ENCODE data around the gene LGALS1.

Gene LGALS1

DNA sequence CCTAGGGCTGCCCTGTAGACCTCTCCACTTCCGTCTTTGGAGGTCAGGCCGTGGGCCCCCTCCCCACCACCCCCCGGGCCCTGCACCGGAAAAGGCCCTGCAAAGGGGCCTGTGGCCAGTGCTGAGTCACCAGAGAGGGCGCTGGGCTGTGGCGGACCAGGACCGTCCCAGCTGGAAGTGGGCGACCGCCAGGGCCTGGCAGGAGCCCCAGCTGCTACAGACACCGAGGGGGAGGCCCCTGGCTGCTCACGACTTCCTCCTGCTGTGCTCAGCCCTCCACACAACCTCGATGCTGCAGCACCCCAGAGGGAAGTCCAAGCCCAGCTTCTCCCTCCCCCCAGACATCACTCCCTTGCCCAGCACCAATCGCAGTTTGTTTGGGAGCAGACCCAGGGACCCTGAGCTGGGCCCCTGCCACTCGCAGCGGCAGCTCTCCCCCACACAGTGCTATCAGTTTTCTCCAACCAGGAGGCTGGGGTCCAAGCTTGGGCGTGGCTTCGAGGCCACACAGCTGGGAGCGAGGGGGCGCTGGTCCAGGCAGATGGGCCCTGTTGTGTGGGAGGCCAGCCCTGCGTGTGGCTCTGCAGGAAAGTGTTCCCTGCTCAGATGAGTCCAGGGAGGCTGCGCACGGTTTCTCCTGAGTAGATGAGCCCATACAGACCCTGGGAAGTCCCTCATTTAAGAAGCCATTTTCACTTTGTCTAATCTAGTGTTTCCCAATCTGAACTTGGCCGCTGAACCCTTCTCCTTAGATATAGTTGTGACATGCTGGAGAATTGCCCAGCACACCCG, 41.6 kb upstream of the LGALS1 start:
- TF ChIP-seq GATA3 (IDR thresholded peaks at IDR 0.05; ENCODE audit: low read depth, low read length) (no peak), GATA2 (IDR thresholded peaks at IDR 0.05; ENCODE audit: low read depth, low read length) (no peak)

DNA sequence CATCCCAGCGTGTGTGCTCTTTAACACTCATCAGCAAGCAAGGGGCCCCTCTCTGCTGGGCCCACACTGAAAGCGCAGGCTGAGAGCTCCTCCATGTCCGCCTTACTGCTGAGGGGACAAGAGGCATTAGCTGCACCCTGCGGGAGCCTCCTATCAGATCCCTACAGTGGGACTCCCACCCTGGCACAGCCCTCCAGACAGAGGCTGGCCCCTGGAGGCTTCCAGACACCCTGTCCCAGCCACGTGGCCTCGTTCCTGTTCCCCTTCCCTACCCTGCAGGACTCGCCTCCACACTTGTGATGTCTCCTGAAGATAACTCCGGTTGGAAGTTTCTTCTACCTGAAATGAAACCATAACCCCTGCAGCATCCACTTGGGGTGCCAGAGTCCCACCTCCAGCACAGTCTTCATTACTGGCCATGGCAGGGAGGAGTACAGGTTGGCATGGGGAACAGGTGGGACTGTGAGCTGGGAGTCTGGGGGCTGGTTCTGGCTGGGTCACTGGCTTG, 41.0 kb upstream of the LGALS1 start:
- TF ChIP-seq GATA3 (IDR thresholded peaks at IDR 0.05; ENCODE audit: low read depth, low read length) (no peak), GATA2 (IDR thresholded peaks at IDR 0.05; ENCODE audit: low read depth, low read length) (peak; percentile 42)

DNA sequence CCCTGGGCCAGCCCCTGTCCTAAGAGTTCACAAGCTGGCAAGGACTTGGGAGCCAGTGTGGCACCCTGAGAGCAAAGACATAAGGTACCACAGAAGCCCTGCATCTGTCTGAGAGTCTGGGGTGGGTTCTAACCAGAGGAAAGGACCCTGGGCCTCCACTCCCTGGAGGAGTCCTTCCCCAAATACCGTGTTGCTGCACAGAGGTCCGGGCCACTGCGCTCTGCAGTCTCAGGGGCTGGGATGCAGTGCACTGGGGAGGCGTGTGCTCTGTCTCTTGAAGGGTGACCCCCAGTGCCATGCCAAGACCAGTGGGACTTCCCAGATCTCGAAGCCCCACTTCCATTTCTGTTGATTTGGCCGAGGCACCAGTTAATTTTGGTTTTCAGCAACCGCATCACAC, 40.3 kb upstream of the LGALS1 start:
- no peak for TF ChIP-seq GATA2 (IDR thresholded peaks at IDR 0.05; ENCODE audit: low read depth, low read length)
- no peak for TF ChIP-seq GATA3 (IDR thresholded peaks at IDR 0.05; ENCODE audit: low read depth, low read length)

DNA sequence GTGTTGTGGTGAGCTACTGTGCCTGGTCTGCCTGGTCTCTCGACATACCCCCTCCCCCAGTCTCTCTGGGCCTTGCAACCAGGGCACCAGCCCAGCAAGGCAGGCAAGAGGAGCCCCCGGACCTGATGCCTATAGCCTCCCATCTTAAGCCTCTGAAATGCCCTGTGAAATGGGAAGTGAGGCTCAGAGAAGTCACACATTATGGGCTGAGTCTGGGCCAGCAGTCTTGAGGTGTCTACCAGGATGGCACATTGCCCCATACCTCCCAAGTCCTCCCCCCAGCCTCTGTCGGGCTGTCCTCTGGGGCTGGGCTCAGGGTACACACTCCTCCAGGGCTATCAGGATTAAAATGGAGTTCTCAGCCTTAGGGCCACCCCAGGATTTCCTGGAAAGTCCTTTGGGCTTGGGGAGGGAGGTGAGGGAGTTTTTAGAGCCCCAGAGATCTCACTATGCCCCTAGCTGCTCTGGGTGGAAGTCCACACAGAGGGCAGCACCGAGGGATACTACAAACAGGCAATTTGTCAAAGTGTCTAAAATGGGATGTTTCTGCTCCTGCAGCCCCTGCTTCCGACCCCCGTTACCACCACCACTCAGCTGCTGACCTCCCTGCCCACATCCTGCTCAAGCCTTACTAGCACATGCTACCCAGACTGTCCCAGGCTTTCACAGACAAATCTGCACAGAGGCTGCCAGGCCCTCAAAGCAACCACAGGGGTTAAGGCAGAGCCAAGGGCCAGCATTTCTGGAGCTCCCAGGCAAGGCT, 39.1 kb upstream of the LGALS1 start:
- TF ChIP-seq GATA3 (IDR thresholded peaks at IDR 0.05; ENCODE audit: low read depth, low read length), result no peak
- no peak for TF ChIP-seq GATA2 (IDR thresholded peaks at IDR 0.05; ENCODE audit: low read depth, low read length)

DNA sequence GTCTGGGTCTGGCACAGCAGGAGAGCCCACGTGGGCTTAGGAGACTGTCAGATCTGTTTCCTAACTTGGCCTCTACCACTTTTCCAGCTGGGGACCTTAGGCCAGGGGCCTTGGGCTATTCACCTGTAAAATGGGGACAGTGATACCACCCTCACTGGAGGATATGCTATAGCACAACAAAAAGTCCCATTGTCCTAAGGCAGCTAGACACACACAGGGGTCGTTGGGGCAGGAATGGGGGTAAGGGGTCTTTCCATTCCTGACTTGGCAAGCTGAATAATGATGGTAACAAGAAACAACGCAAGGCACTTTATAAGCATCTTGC, 38.5 kb upstream of the LGALS1 start:
- TF ChIP-seq GATA3 (IDR thresholded peaks at IDR 0.05; ENCODE audit: low read depth, low read length) (no peak), GATA2 (IDR thresholded peaks at IDR 0.05; ENCODE audit: low read depth, low read length) (no peak)

DNA sequence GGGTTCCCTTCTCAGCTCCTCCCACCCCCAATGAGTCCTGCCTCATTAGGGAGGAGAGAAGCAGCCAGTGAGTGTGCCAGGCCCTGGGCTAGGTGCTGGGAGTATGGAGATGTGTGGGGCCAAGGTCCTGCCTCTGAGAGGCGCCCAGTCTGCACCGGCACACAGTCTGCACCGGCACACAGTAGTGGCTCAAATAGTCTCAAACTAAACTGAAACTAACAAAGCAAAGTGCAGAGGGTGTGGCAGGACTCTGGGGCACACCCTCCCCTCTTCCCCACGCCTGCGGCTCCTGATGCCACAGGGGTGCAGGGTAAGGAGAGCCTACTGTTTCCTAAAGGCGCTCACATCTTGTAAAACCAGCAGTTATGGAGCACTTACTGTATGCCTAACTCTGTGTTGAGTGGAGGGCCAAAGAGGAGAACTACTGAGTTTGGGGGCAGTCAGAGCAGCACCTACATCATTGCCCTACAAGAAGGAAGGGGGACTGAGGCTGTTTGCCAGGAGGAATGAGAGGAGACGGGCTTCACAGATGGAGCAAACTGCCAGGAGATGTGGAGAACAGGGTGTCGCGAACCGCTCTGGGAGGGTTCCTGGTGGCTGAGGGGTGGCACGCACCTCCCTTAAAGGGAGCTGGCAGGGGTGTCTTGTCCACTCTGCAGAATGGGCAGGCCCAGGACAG, 36.9 kb upstream of the LGALS1 start:
- no peak for TF ChIP-seq GATA3 (IDR thresholded peaks at IDR 0.05; ENCODE audit: low read depth, low read length)
- no peak for TF ChIP-seq GATA2 (IDR thresholded peaks at IDR 0.05; ENCODE audit: low read depth, low read length)

DNA sequence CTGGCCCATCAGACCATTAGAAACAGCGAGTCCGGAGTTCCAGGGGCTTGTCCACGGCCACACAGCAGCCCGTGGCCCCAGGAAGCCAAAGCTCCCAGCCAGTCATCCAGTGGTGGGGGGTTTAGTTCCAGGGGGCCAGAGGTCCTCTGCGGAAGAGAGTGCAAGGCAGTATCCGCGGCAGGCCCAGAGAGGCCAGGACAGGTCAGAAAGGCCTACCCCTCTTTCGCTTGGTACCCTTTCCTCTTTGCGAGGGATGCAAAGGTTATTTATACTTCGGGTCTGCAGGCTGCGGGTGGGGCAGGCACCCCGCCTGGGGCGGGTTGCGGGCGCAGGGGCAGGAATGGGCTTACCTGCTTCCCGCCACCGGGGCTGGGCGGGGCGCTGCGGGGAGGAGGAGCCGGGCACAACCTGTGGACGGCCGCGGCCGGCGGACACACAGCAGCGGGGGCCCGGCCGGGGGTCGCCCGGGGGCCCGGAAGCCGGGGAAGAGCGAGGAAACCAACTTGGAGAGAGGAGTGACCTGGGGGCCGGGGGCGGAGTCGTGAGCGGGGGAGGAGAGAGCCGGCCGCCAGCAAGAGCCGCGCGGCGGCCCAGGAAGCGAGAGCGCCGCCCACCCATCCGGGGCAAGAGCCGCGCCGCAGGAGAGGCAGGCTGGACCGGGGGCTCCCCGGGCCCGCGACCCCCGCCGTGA, 36.2 kb upstream of the LGALS1 start, which contains the start of gene SH3BP1:
SH3BP1 (plus strand) TSS at position 600 of the 691 bp plus-strand sequence. CDS start 119 bp downstream, outside the sequence.
- TF ChIP-seq GATA3 (IDR thresholded peaks at IDR 0.05; ENCODE audit: low read depth, low read length) (no peak), GATA2 (IDR thresholded peaks at IDR 0.05; ENCODE audit: low read depth, low read length) (no peak)

DNA sequence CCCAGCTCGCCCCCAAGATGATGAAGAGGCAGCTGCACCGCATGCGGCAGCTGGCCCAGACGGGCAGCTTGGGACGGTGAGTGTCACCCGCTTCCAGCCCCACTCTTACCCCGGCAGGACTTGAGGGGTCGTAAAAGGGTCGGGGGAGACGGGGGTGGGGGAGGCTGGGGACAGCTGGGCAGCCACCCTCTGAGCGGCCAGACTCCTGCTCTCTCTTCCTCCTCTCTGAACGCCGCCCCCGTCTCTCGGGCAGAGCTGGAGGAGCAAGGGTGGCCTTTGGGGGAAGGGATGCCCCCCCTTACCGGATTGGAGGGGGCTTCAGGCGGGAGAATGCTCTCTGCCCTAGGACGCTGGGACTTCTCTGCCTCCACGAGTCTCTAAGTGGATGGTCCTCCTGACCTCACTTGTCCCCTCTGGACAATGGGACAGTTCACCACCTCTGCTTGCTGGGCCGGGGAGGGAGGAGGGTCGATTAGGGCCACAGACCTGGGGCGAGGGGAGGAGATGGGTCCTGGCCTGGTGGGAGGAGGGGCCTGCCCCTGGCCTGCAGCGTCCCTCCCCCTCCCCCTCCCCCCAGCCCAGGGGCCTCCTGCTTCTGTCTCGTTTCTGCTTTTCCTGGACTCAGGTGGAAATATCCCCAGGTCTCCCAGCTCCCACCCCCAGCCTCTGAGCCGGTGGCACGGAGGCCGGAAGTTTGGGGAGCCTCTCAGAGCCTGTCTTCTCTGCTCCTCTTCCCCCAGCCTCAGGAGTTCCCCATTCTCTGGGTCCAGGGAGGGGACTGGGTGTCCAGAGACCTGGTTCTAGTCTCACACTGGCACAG, 35.5 kb upstream of the LGALS1 start:
- no peak for TF ChIP-seq GATA2 (IDR thresholded peaks at IDR 0.05; ENCODE audit: low read depth, low read length)
- TF ChIP-seq GATA3 (IDR thresholded peaks at IDR 0.05; ENCODE audit: low read depth, low read length), result no peak

DNA sequence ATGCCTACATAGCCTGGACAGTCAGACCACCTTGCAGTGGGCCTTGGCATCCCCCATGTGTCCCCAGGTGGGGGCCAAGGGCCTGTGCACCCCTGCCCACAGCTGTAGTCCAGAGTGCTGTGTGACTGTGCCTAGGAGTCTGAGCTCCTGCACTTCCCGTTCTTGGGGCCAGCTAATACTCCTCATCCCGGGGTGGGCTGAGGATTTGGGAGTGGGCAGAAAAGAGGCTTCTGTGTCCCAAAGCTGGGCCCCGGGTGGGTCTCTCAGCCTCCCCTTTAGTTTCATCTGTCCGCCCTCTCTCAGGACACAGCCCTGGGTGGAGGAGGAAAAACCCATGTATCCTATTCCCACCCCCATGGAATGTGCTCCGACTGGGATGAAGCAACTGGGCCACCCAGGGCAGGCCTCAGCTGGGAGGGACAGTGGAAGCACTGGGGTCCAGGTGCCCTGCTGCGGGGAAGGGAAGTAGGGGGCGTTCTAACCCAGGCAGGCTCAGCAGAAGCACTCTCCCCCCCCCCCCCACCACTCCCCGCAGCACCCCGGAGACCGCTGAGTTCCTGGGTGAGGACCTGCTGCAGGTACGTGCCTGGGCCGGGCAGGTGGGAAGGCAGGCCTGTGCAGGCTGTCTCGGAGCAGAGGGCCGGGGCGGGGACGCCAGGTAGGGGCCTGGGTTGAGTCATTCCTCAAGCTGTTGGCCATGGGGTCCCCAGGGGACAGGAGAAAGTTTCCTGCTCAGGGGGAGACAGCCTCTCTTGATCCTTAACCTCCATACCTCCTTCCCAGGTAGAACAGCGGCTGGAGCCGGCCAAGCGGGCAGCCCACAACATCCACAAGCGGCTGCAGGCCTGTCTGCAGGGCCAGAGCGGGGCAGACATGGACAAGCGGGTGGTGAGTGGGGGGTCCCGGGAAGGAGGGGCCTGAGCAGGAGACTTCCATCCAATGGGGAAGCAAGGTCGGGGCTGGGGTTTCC, 34.6 kb upstream of the LGALS1 start:
- TF ChIP-seq GATA3 (IDR thresholded peaks at IDR 0.05; ENCODE audit: low read depth, low read length), result no peak
- TF ChIP-seq GATA2 (IDR thresholded peaks at IDR 0.05; ENCODE audit: low read depth, low read length), result no peak

DNA sequence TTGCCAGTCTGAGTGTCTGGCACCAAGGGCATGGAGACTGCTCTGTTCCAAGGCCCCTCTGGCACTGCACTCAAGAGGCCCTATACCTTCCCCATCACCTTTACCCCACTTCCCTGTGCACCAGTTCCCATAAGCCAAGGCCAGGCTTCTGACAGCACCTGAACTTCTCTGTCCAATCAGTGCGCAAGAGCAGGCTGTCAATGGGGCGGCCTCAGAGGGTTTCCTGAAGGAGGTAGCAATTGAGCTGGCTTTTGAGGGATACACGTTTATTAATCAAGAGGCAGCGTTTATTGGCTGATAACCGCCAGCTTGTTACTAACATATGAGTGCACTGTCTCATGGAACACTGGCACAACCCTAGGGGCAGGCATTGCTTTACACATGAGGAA, 33.9 kb upstream of the LGALS1 start:
- no peak for TF ChIP-seq GATA3 (IDR thresholded peaks at IDR 0.05; ENCODE audit: low read depth, low read length)
- no peak for TF ChIP-seq GATA2 (IDR thresholded peaks at IDR 0.05; ENCODE audit: low read depth, low read length)

DNA sequence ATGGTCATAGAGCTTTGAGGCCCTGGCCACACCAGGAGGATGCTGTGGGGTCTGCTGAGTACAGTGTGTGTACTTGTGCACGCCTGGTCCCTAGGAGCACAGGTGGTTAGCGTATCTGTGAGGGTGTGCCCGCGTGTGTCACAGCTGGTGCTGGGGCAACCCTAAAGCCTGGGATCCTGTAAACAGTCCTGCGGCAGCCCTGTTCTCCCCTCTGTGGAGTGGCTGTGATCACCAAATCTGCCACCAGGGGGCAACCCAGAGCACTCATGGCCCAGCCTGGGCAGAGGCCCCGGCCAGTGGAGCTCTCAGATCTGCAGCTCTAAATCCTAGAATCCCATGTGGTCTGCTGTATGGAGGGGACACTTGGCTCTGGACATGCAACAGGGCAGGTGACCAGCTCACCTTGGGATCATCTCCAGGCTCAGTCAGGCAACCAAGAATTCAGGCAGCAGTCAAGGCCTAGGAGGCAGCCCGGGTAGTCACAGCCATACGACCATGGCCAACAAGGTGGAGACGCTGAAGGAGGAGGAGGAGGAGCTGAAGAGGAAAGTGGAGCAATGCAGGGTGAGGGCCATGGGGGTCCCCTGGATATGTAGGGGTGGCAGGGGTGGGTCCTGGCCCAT, 32.1 kb upstream of the LGALS1 start:
- no peak for TF ChIP-seq GATA3 (IDR thresholded peaks at IDR 0.05; ENCODE audit: low read depth, low read length)
- no peak for TF ChIP-seq GATA2 (IDR thresholded peaks at IDR 0.05; ENCODE audit: low read depth, low read length)

DNA sequence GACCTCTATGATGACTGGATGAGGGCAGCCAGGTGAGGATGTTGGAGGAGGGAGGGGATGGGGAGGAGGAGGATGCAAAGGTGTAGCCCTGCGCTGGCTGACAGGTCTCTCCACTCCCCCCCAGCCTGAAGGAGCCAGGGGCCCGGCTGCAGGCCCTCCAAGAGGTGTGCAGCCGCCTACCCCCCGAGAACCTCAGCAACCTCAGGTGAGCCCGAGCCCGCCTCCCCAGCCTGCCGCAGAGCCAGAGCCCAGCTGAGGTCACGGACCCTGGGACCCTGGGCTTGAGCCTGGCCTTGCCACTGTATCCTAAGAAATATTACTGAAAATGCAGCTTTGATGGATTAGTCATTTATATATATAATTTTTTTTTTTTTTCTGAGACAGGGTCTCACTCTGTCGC, 28.1 kb upstream of the LGALS1 start:
- TF ChIP-seq GATA2 (IDR thresholded peaks at IDR 0.05; ENCODE audit: low read depth, low read length) (no peak), GATA3 (IDR thresholded peaks at IDR 0.05; ENCODE audit: low read depth, low read length) (no peak)
